Thyroid gland (tissue), 4 donors: ENCODE results near the gene MGAT4C.

ENCODE experiments used
- POLR2A ChIP-seq, 2 donors: fragments of 450-650 bp; IDR thresholded peaks; one replicate each; pipeline ENCODE4 v1.6.1; 2017; ENCODE audit warnings: antibody characterized with exemption in 2 of 2, mild to moderate bottlenecking in 2 of 2, moderate library complexity in 1 of 2
- TF ChIP-seq, protein P1 (sequence below), 6 experiments: fragments of 200-600 bp in 3 of 6; fragments of 450-650 bp in 3 of 6; sonication (generic) in 3 of 6; IDR thresholded peaks; one replicate each; pipeline ENCODE4 v1.5.1; 2016 to 2019; ENCODE audit warnings: antibody characterized with exemption in 6 of 6, mild to moderate bottlenecking in 2 of 6, inconsistent platforms in 1 of 6, moderate library complexity in 1 of 6

DNA sequence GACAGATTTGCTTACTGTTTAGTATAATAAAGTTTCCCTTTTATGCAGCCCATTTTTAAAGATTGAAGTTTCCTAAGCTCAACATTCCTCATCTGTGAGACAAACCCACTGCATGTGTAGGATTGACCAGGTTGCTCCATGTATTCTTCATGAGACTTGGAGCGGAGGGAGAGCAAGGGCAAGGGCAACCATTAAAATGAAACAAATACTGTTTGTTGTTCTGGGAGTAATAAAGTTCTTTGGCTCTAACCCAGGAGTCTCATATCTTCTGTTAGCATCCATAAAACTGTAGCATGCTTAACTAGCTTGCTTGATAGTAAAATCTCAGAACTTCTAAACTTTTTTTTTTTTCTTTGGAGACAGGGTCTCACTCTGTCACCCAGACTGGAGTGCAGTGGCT, 307.9 kb downstream of the MGAT4C start:
- TF ChIP-seq, protein P1, sequence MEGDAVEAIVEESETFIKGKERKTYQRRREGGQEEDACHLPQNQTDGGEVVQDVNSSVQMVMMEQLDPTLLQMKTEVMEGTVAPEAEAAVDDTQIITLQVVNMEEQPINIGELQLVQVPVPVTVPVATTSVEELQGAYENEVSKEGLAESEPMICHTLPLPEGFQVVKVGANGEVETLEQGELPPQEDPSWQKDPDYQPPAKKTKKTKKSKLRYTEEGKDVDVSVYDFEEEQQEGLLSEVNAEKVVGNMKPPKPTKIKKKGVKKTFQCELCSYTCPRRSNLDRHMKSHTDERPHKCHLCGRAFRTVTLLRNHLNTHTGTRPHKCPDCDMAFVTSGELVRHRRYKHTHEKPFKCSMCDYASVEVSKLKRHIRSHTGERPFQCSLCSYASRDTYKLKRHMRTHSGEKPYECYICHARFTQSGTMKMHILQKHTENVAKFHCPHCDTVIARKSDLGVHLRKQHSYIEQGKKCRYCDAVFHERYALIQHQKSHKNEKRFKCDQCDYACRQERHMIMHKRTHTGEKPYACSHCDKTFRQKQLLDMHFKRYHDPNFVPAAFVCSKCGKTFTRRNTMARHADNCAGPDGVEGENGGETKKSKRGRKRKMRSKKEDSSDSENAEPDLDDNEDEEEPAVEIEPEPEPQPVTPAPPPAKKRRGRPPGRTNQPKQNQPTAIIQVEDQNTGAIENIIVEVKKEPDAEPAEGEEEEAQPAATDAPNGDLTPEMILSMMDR (IDR thresholded peaks at IDR 0.05), result no peak
- TF ChIP-seq POLR2A (IDR thresholded peaks at IDR 0.05), result no peak
